ENCODE data around the gene RALGAPB. TPM values are rescaled to one million over a fixed set of nuclear protein-coding genes. Genes with fewer than 3 reads are reported as not detected.

RALGAPB gene
- total and polyA plus RNA-seq, 9 donors: 16.4 to 23.6 (median 18.1) TPM

DNA sequence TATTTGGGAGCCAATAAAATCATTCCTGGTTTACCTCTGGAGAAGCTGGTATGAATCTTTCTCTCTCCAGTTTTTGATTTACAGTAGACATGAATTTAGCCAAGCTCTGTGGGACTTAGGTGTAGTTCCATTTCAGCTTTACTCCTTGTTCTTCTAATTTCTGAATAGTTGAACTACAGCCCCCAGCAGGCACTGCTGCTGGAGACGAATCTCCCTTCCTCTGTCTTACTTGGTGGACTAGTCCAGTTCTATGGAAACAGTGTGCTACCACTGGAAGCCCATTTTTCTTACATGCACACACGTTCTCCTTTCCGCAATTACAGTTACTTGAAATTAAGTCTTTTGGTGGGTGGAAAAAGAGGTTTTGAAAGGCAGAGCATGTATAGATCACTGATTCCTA, 42.3 kb downstream of the RALGAPB start:
- DNase-seq: no peak
- H3K36me3 ChIP-seq (ENCODE audit: control insufficient read depth, insufficient read depth, low read length): peaks cover 17% of the 10 kb centered on the region
- no peak overlapping the region for H3K27ac ChIP-seq (ENCODE audit: low read length)
- no peaks in the 10 kb centered on the region for H3K9me3 ChIP-seq (replicated peaks; ENCODE audit: control insufficient read depth, low read depth, low read length)
- 40% methylated on average over 1 of the region's 3 CpGs for WGBS (ENCODE audit: insufficient coverage)
- H3K4me1 ChIP-seq (ENCODE audit: control insufficient read depth, insufficient read depth, low read length): no peaks in the 10 kb centered on the region
- no peaks in the 10 kb centered on the region for H3K27me3 ChIP-seq (ENCODE audit: control insufficient read depth, insufficient read depth, low read length)
- no peak overlapping the region for H3K4me3 ChIP-seq (ENCODE audit: low read length)

DNA sequence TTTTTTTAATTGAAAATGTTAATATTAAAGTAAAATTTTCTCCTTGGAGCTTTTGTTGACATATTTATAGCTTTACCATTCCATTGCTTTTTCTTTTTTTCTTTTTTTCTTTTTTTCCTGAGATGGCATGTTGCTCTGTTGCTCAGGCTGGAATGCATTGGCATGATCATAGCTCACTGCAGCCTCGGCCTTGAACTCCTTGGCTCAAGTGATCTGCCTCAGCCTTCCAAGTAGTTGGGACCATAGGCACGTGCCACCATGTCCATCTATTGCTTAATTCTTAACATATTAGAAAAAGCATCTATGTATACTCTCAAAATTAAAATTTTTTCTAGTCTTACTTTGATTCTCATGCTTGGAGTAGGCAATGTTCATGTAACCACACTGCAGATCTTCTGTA, 43.0 kb downstream of the RALGAPB start:
- WGBS (ENCODE audit: insufficient coverage): 80% methylated on average over 1 of the region's 2 CpGs
- Histone ChIP-seq H3K9me3 (replicated peaks; ENCODE audit: control insufficient read depth, low read depth, low read length) (no peaks in the 10 kb centered on the region), H3K4me3 (ENCODE audit: low read length) (no peak overlapping the region), H3K27ac (ENCODE audit: low read length) (no peak overlapping the region), H3K36me3 (ENCODE audit: control insufficient read depth, insufficient read depth, low read length) (peaks cover 14% of the 10 kb centered on the region), H3K27me3 (ENCODE audit: control insufficient read depth, insufficient read depth, low read length) (no peaks in the 10 kb centered on the region), H3K4me1 (ENCODE audit: control insufficient read depth, insufficient read depth, low read length) (no peaks in the 10 kb centered on the region)
- no peak for DNase-seq

DNA sequence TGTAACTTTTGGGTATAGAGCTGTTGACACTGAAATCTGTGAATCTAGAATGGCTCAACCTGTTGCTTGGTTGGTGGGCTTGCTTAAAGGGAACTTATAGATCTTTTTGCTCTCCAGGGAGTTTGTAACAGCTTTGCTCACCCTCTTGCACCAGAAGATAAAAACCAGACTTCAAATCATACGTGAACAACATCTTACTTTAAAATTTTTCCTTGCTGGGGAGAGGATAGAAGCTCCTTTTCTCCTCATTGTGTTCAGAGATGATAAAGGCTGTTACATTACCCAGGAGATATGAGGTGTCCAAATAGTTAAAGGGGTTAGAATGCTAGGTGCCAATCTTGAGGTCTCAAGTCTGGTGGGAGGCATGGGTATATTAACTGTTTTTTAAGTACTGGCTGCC, 46.8 kb downstream of the RALGAPB start:
- Histone ChIP-seq H3K27ac (ENCODE audit: low read length) (no peak overlapping the region), H3K36me3 (ENCODE audit: control insufficient read depth, insufficient read depth, low read length) (peaks cover 25% of the 10 kb centered on the region), H3K27me3 (ENCODE audit: control insufficient read depth, insufficient read depth, low read length) (no peaks in the 10 kb centered on the region), H3K4me1 (ENCODE audit: control insufficient read depth, insufficient read depth, low read length) (no peaks in the 10 kb centered on the region), H3K4me3 (ENCODE audit: low read length) (no peak overlapping the region), H3K9me3 (replicated peaks; ENCODE audit: control insufficient read depth, low read depth, low read length) (no peaks in the 10 kb centered on the region)
- no peak for DNase-seq
- WGBS (ENCODE audit: insufficient coverage): no CpG with 5 or more reads among the region's 1 CpG

DNA sequence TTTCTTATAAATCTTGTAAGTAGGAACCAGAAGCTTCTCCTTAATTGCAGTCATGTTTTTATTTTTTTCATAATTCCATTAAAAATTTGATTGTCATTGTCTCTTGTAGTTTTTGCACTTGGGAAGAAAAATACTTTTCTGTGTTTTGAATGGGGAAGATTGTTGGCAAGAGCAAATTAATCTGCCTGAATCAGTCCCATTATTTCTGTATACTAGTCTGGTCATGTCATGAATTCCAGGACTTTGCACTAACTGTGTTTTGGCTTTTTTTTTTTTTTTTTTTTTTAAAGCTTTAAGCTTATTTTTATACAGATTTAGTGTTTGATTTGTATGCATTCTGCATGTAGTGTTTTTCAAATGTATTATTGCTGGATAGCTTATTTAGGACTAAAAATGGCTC, 47.6 kb downstream of the RALGAPB start:
- H3K27ac ChIP-seq (ENCODE audit: low read length): no peak overlapping the region
- H3K27me3 ChIP-seq (ENCODE audit: control insufficient read depth, insufficient read depth, low read length): no peaks in the 10 kb centered on the region
- H3K4me3 ChIP-seq (ENCODE audit: low read length): no peak overlapping the region
- H3K9me3 ChIP-seq (replicated peaks; ENCODE audit: control insufficient read depth, low read depth, low read length): no peaks in the 10 kb centered on the region
- H3K36me3 ChIP-seq (ENCODE audit: control insufficient read depth, insufficient read depth, low read length): peaks cover 28% of the 10 kb centered on the region
- H3K4me1 ChIP-seq (ENCODE audit: control insufficient read depth, insufficient read depth, low read length): no peaks in the 10 kb centered on the region
- DNase-seq: no peak

DNA sequence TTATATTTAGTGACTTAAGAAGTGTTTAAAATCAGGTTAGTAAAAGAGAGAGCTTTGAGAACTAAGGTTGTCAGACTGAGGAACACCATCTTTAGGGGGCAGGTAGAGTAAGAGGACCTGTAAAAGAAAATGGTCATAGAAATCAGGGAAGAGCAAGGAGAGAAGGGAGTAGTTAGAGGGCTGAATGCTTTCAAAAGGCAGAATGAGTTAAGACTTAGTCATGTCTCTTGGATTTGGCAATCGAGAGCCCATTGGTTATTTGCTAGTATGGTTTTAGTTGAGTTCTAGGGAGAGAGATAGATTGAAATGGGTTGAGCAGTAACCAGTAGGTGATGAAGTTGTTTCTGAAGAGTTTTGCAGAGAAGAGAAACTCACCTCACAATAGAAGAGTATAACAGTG, 51.1 kb downstream of the RALGAPB start:
- WGBS (ENCODE audit: insufficient coverage): no CpG with 5 or more reads among the region's 1 CpG
- Histone ChIP-seq H3K4me3 (ENCODE audit: low read length) (no peak overlapping the region), H3K27ac (ENCODE audit: low read length) (no peak overlapping the region), H3K4me1 (ENCODE audit: control insufficient read depth, insufficient read depth, low read length) (no peaks in the 10 kb centered on the region), H3K27me3 (ENCODE audit: control insufficient read depth, insufficient read depth, low read length) (no peaks in the 10 kb centered on the region), H3K9me3 (replicated peaks; ENCODE audit: control insufficient read depth, low read depth, low read length) (no peaks in the 10 kb centered on the region), H3K36me3 (ENCODE audit: control insufficient read depth, insufficient read depth, low read length) (peaks cover 31% of the 10 kb centered on the region)
- no peak for DNase-seq

DNA sequence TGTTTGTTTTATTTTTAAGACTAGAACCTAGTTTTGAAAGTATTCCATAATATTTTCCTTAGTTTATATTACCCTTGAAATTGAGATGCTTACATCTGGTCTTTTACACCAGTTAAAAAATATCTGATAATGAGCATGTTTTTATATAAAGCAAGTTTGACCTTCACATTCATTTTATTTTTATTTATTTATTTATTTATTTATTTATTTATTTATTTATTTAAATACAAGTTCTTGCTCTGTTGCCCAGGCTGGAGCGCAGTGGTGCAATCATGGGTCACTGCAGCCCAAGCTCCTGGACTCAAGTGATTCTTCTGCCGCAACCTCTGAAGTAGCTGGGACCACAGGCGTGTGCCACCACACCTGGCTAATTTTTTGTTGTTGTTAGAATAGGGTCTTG, 55.5 kb downstream of the RALGAPB start:
- no peak overlapping the region for H3K27ac ChIP-seq (ENCODE audit: low read length)
- H3K27me3 ChIP-seq (ENCODE audit: control insufficient read depth, insufficient read depth, low read length): no peaks in the 10 kb centered on the region
- H3K9me3 ChIP-seq (replicated peaks; ENCODE audit: control insufficient read depth, low read depth, low read length): no peaks in the 10 kb centered on the region
- peaks cover 27% of the 10 kb centered on the region for H3K36me3 ChIP-seq (ENCODE audit: control insufficient read depth, insufficient read depth, low read length)
- no peak for DNase-seq
- no peak overlapping the region for H3K4me3 ChIP-seq (ENCODE audit: low read length)
- WGBS (ENCODE audit: insufficient coverage): no CpG with 5 or more reads among the region's 3 CpGs
- H3K4me1 ChIP-seq (ENCODE audit: control insufficient read depth, insufficient read depth, low read length): no peaks in the 10 kb centered on the region

DNA sequence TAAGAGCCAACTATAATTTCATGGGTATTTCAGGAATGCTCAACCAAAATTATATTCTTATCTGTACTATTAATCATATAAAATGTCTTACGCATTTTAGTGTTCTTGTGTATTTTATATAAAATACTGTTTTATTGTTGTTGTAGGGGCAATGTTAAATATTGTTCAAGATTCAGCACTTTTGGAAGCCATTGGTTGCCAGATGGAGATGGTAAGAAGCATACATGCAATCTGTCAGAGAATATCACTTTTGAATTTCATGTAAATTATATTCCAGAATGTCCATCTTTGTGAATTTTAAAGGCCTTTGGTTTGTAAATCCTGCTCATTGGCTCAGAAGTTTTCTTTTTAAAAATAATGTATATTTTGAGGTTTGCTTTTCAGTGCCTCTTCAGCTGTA, 58.4 kb downstream of the RALGAPB start:
- no peak for DNase-seq
- Histone ChIP-seq H3K27ac (ENCODE audit: low read length) (no peak overlapping the region), H3K36me3 (ENCODE audit: control insufficient read depth, insufficient read depth, low read length) (peaks cover 31% of the 10 kb centered on the region), H3K4me1 (ENCODE audit: control insufficient read depth, insufficient read depth, low read length) (no peaks in the 10 kb centered on the region), H3K4me3 (ENCODE audit: low read length) (no peak overlapping the region), H3K27me3 (ENCODE audit: control insufficient read depth, insufficient read depth, low read length) (no peaks in the 10 kb centered on the region), H3K9me3 (replicated peaks; ENCODE audit: control insufficient read depth, low read depth, low read length) (no peaks in the 10 kb centered on the region)
- no CpG with 5 or more reads among the region's 1 CpG for WGBS (ENCODE audit: insufficient coverage)

DNA sequence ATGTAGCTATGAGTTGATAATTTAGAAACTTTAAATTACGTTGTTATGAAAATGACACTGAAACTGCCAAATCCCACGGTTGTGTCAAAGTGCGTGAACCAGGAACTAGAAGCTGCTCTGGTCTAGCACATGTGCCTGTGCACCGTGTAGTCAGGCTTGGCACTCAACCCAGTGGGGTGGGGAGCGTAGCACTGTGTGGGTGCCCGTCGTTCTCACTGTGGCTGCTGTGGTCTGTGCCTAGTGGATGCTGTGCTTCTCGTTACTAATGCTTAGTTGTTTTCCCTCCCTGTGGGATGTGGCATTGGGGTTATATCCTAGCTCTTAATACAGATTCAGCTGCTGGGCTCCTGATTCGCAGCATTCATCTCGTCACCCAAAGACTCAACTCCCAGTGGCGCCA, 62.1 kb downstream of the RALGAPB start:
- Histone ChIP-seq H3K9me3 (replicated peaks; ENCODE audit: control insufficient read depth, low read depth, low read length) (no peaks in the 10 kb centered on the region), H3K36me3 (ENCODE audit: control insufficient read depth, insufficient read depth, low read length) (peaks cover 36% of the 10 kb centered on the region), H3K27ac (ENCODE audit: low read length) (no peak overlapping the region), H3K4me3 (ENCODE audit: low read length) (no peak overlapping the region), H3K27me3 (ENCODE audit: control insufficient read depth, insufficient read depth, low read length) (no peaks in the 10 kb centered on the region), H3K4me1 (ENCODE audit: control insufficient read depth, insufficient read depth, low read length) (no peaks in the 10 kb centered on the region)
- no peak for DNase-seq
- 89% methylated on average over 7 of the region's 11 CpGs for WGBS (ENCODE audit: insufficient coverage)

DNA sequence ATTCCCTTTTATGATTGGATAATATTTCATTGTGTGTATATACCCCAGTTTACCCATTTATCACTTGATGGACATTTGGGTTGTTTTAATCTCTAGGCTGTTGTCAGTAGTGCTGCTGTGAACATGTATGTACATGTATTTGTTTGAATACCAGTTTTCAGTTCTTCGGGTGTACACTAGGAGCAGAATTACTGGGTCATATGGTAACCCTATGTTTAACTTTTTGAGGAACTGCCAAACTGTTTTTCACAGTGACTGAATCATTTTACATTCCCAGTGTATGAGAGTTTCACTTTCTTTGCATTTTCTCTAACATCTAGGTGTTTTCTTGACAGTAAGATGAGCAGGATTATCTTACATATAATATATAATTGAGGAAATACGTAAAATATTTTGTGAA, 63.7 kb downstream of the RALGAPB start:
- DNase-seq: no peak
- H3K36me3 ChIP-seq (ENCODE audit: control insufficient read depth, insufficient read depth, low read length): peaks cover 40% of the 10 kb centered on the region
- H3K27me3 ChIP-seq (ENCODE audit: control insufficient read depth, insufficient read depth, low read length): no peaks in the 10 kb centered on the region

DNA sequence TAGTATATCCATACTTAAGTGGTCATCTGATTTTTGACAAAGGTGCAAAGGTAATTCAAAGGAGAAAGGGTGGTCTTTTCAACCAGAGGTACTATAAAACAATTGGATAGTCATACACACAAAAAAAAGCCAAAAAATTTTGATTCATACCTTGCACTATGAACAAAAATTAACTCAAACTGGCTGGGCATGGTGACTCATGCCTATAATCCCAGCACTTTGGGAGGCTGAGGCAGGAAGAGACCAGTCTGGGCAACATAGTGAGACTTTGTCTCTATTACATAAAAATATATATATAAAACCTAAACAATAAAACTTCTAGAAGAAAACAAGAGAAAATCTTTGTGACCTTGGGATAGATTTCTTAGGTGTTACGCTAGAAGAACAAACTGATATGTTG, 64.5 kb downstream of the RALGAPB start:
- WGBS (ENCODE audit: insufficient coverage): no CpG with 5 or more reads among the region's 1 CpG
- Histone ChIP-seq H3K27me3 (ENCODE audit: control insufficient read depth, insufficient read depth, low read length) (no peaks in the 10 kb centered on the region), H3K27ac (ENCODE audit: low read length) (no peak overlapping the region), H3K36me3 (ENCODE audit: control insufficient read depth, insufficient read depth, low read length) (peaks cover 42% of the 10 kb centered on the region), H3K4me1 (ENCODE audit: control insufficient read depth, insufficient read depth, low read length) (no peaks in the 10 kb centered on the region), H3K9me3 (replicated peaks; ENCODE audit: control insufficient read depth, low read depth, low read length) (no peaks in the 10 kb centered on the region), H3K4me3 (ENCODE audit: low read length) (no peak overlapping the region)
- no peak for DNase-seq

More for the DNA sequence above, 63.7 kb downstream of the RALGAPB start:
- H3K27ac ChIP-seq (ENCODE audit: low read length): no peak overlapping the region
- no peak overlapping the region for H3K4me3 ChIP-seq (ENCODE audit: low read length)
- no peaks in the 10 kb centered on the region for H3K9me3 ChIP-seq (replicated peaks; ENCODE audit: control insufficient read depth, low read depth, low read length)
- no peaks in the 10 kb centered on the region for H3K4me1 ChIP-seq (ENCODE audit: control insufficient read depth, insufficient read depth, low read length)
- WGBS (ENCODE audit: insufficient coverage): no CpG with 5 or more reads among the region's 2 CpGs

DNA sequence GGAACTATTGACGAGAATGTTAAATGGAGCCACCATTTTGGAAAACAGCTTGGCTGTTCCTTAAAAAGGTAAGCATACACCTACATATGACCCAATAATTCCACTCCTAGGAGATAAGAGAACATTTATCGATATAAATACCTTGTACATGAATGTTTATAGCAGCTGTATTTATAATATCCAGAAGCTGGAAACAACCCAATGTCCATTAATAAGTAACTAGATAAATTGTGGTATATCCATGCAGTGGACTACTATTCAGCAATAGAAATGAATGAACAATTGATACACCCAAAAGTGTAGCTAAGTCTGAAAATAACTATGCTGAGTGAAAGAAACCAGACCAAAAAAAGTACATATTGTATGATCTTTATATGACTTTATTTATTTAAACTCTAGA, 66.1 kb downstream of the RALGAPB start:
- Histone ChIP-seq H3K27ac (ENCODE audit: low read length) (no peak overlapping the region), H3K27me3 (ENCODE audit: control insufficient read depth, insufficient read depth, low read length) (no peaks in the 10 kb centered on the region), H3K36me3 (ENCODE audit: control insufficient read depth, insufficient read depth, low read length) (peaks cover 49% of the 10 kb centered on the region), H3K4me3 (ENCODE audit: low read length) (no peak overlapping the region), H3K9me3 (replicated peaks; ENCODE audit: control insufficient read depth, low read depth, low read length) (no peaks in the 10 kb centered on the region), H3K4me1 (ENCODE audit: control insufficient read depth, insufficient read depth, low read length) (no peaks in the 10 kb centered on the region)
- DNase-seq: no peak
- no CpG with 5 or more reads among the region's 2 CpGs for WGBS (ENCODE audit: insufficient coverage)

Measured in muscle of leg (tissue), 11 donors.